Naive thymus-derived CD8-positive, alpha-beta T cell (primary cell): ENCODE measurements around the gene DCAF6. TPM values are rescaled to one million over a fixed set of nuclear protein-coding genes. Genes with fewer than 3 reads are reported as not detected.

Source experiments
- microRNA-seq: library from miRNA; unstranded; fragments of <30 nt; microRNA quantifications from one replicate; pipeline ENCODE4 v1.2.0, GENCODE V29; 2022; ENCODE audit warnings: borderline microRNAs expressed
- polyA plus RNA-seq, 3 donors: library from polyadenylated mRNA; unstranded; fragments of 300-500 nt; fragmentation: Illumina TruSeq; gene quantifications; one replicate each; pipeline ENCODE4 v1.2.3, GENCODE V29; 2021
- total RNA-seq, 8 experiments: library from RNA in 2 of 8; stranded (reverse) in 2 of 8; gene quantifications; one replicate each; pipeline ENCODE4 v1.2.3 and lab custom pipeline; 2021 to 2026

DCAF6 gene
- total and polyA plus RNA-seq, 5 experiments from 2014 or later, result 5.7 to 30.1 (median 10.0) TPM

Small RNA genes within 50 kb of the gene (microRNA-seq; reads per million reads assigned to microRNA genes)
- not detected for gene MIR1255B2

Other genes starting within 250 kb of the DCAF6 start
- 1 to 10 TPM; 6.9 to 8.3 TPM for gene MPZL1, start 214.7 kb upstream of the DCAF6 start, total RNA-seq
- gene MPZL1, start 214.7 kb upstream of the DCAF6 start, polyA plus RNA-seq, result 1 to 10 TPM; 7.9 to 8.9 (median 8.2) TPM
- 1 to 10 TPM in 1 of 2 experiments, under 1 TPM in 1; 0.41 to 1.1 TPM for gene ADCY10, start 22.5 kb upstream of the DCAF6 start, total RNA-seq
- gene ADCY10, start 22.5 kb upstream of the DCAF6 start, polyA plus RNA-seq, result not detected
- gene MPC2, start 389 bp downstream of the DCAF6 start, total RNA-seq, result 10 to 100 TPM; 31.2 to 32.2 TPM
- gene MPC2, start 389 bp downstream of the DCAF6 start, polyA plus RNA-seq, result 10 to 100 TPM; 77.5 to 92.3 (median 83.2) TPM
- under 1 TPM in 1 of 2 experiments, not detected in 1; 0.26 TPM for gene GPR161, start 200.2 kb downstream of the DCAF6 start, total RNA-seq
- gene GPR161, start 200.2 kb downstream of the DCAF6 start, polyA plus RNA-seq, result not detected
- 10 to 100 TPM; 23.4 to 29.3 TPM for gene TIPRL, start 242.3 kb downstream of the DCAF6 start, total RNA-seq
- gene TIPRL, start 242.3 kb downstream of the DCAF6 start, polyA plus RNA-seq, result 10 to 100 TPM; 28.9 to 34.9 (median 30.8) TPM